GM12878 (cell line): Measurements from ENCODE around the gene PPP1R12B. TPM values are rescaled to one million over a fixed set of nuclear protein-coding genes. Genes with fewer than 3 reads are reported as not detected.

Experiments
- ATAC-seq: fragments of 200-7000 bp; cut with Tn5 transposase; 3 replicates; pipeline ENCODE4 v1.9.1; 2020; ENCODE audit warnings: mild to moderate bottlenecking, moderate library complexity
- BruUV-seq: library from RNA; stranded (reverse); fragments of 400-500 nt; replicated peaks from 2 replicates; lab custom pipeline; 2021; lab: Mats Ljungman, UMichigan
- CTCF ChIA-PET: fragments of 300-600 bp; sonication (Branson Sonifier 250); formaldehyde crosslinking; extraction: SDS; loops from one replicate; lab custom pipeline; 2021; ENCODE audit warnings: inconsistent platforms; lab: Yijun Ruan, JAX
- POLR2A ChIA-PET: fragments of 350-600 bp; formaldehyde crosslinking; extraction: SDS; loops from one replicate; lab custom pipeline; 2021; ENCODE audit warnings: inconsistent platforms; lab: Charles Lee
- RAD21 ChIA-PET: fragments of 300-600 bp; sonication (Branson Sonifier 250); formaldehyde crosslinking; loops from one replicate; lab custom pipeline; 2023; ENCODE audit warnings: antibody characterized with exemption; ENCODE audit not compliant: unreplicated experiment; lab: Charles Lee
- SMC1A ChIA-PET: fragments of 300-600 bp; sonication (Branson Sonifier 250); formaldehyde crosslinking; loops from one replicate; lab custom pipeline; 2023; ENCODE audit not compliant: unreplicated experiment, uncharacterized antibody; lab: Charles Lee
- DNase-seq: peaks from one replicate; pipeline ENCODE4 v3.0.0-alpha.2; 2011; ENCODE audit warnings: low read depth, low spot score
- FAIRE-seq: peaks from 3 replicates; lab custom pipeline; 2011; peaks lifted over from hg19 to GRCh38; lab: Jason Lieb, UNC
- H2AFZ ChIP-seq: 2 replicates; pipeline ENCODE4 v1.6.0; 2011; ENCODE audit warnings: low read depth, low read length, control low read depth; ENCODE audit not compliant: control insufficient read depth
- H3K27ac ChIP-seq: 2 replicates; pipeline ENCODE4 v1.5.1; 2011; ENCODE audit warnings: control low read depth; ENCODE audit not compliant: control insufficient read depth, insufficient read depth
- H3K27me3 ChIP-seq, 2 experiments: replicated peaks in 1 of 2; 2 replicates each; pipeline versions ENCODE4 v1.6.0 to v1.6.1; 2011; ENCODE audit warnings: low read length in 1 of 2; ENCODE audit not compliant: control insufficient read depth in 2 of 2, insufficient read depth in 2 of 2
- H3K36me3 ChIP-seq, 2 experiments: 2 replicates each; pipeline ENCODE4 v1.5.1; 2011; ENCODE audit warnings: low read length in 1 of 2; ENCODE audit not compliant: control insufficient read depth in 2 of 2, insufficient read depth in 2 of 2
- H3K4me1 ChIP-seq: 2 replicates; pipeline ENCODE4 v1.6.1; 2011; ENCODE audit warnings: mild to moderate bottlenecking, low read length, moderate library complexity, mixed read lengths; ENCODE audit not compliant: control insufficient read depth, insufficient read depth
- H3K4me2 ChIP-seq: 2 replicates; pipeline ENCODE4 v1.6.0; 2011; ENCODE audit warnings: control low read depth; ENCODE audit not compliant: control insufficient read depth, insufficient read depth
- H3K4me3 ChIP-seq: fragments of 200-600 bp; sonication (generic); 2 replicates; pipeline ENCODE4 v1.5.1; 2016
- H3K79me2 ChIP-seq: 2 replicates; pipeline ENCODE4 v1.6.0; 2011; ENCODE audit warnings: low read length; ENCODE audit not compliant: control insufficient read depth, insufficient read depth
- H3K9ac ChIP-seq: 2 replicates; pipeline ENCODE4 v1.8.0; 2011; ENCODE audit warnings: low read length, control low read depth, mixed read lengths; ENCODE audit not compliant: control insufficient read depth, insufficient read depth
- H3K9me3 ChIP-seq: replicated peaks from 3 replicates; pipeline ENCODE4 v1.5.1; 2011; ENCODE audit warnings: mild to moderate bottlenecking, low read length; ENCODE audit not compliant: control insufficient read depth, insufficient read depth
- H4K20me1 ChIP-seq: 2 replicates; pipeline ENCODE4 v1.6.0; 2011; ENCODE audit not compliant: control insufficient read depth, insufficient read depth
- BMI1 ChIP-seq: fragments of 450-650 bp; IDR thresholded peaks from 2 replicates; pipeline ENCODE4 v1.6.1; 2016; ENCODE audit warnings: mild to moderate bottlenecking, moderate library complexity, borderline replicate concordance
- CBX5 ChIP-seq: sonication (generic); IDR thresholded peaks from 2 replicates; pipeline ENCODE4 v1.6.1; 2016; ENCODE audit warnings: low read depth, moderate library complexity, mild to moderate bottlenecking, inconsistent platforms
- FOS ChIP-seq: IDR thresholded peaks from 3 replicates; pipeline ENCODE4 v1.6.1; 2011; ENCODE audit warnings: borderline replicate concordance; ENCODE audit not compliant: insufficient read length; ENCODE audit errors: extremely low read depth
- PAX5 ChIP-seq: IDR thresholded peaks from 2 replicates; pipeline ENCODE4 v1.6.1; 2011; ENCODE audit warnings: low read depth, low read length, borderline replicate concordance
- POLR2A ChIP-seq: IDR thresholded peaks from 2 replicates; pipeline ENCODE4 v1.6.1; 2011; ENCODE audit warnings: low read depth, mild to moderate bottlenecking, low read length
- RUNX3 ChIP-seq: IDR thresholded peaks from 2 replicates; pipeline ENCODE4 v1.6.1; 2012; ENCODE audit warnings: low read length, inconsistent platforms
- SMAD1 ChIP-seq: fragments of 450-650 bp; IDR thresholded peaks from 2 replicates; pipeline ENCODE4 v1.6.1; 2018; ENCODE audit warnings: mild to moderate bottlenecking, low read depth; ENCODE audit not compliant: partially characterized antibody
- SUZ12 ChIP-seq: fragments of 200-600 bp; sonication (generic); IDR thresholded peaks from one replicate; pipeline ENCODE4 v1.6.1; 2018; ENCODE audit warnings: antibody characterized with exemption, mild to moderate bottlenecking; ENCODE audit not compliant: unreplicated experiment
- WGBS: methylation state at CpG from one replicate; pipeline ENCODE4 v1.1.6; 2016; ENCODE audit warnings: low lambda C conversion rate; ENCODE audit not compliant: insufficient replicate concordance, insufficient coverage; ENCODE audit errors: missing lambda C conversion rate; 5-methylcytosine and 5-hydroxymethylcytosine counted together
- in situ Hi-C: fragments of 300-500 bp; cut with MboI; formaldehyde crosslinking; loops from 9 replicates; pipeline ENCODE4 v1.14.3; 2018; ENCODE audit warnings: mixed read lengths
- intact Hi-C: fragments of 100-400 bp; cut with micrococcal nuclease; formaldehyde crosslinking; loops from one replicate; pipeline ENCODE4 v1.14.2; 2022; ENCODE audit not compliant: unreplicated experiment
- polyA plus RNA-seq, 11 experiments: library from polyadenylated mRNA; depleted of rRNA in 4 of 11; unstranded in 6 of 11; stranded (reverse) in 5 of 11; fragments of >200 nt; fragmentation: Nextera tagmentation in 4 of 11; fragmentation: Illumina TruSeq in 1 of 11; extraction: Ambion mirVana in 4 of 11; extraction: Trizol in 1 of 11; gene quantifications; 1 replicate in 1 of 11; 2 replicates in 10 of 11; pipeline versions ENCODE4 v1.2.1 to v1.2.3, GENCODE V29; 2011 to 2016; ENCODE audit warnings: inconsistent platforms in 2 of 11, missing spikeins in 2 of 11, low read depth in 1 of 11
- total RNA-seq, 4 experiments: library from RNA; depleted of rRNA in 3 of 4; stranded (reverse); fragments of >200 nt in 3 of 4; fragmentation: Illumina TruSeq in 1 of 4; extraction: Trizol in 1 of 4; gene quantifications; 2 replicates each; pipeline versions ENCODE4 v1.2.1 to v1.2.3, GENCODE V29; 2013 to 2021

PPP1R12B gene
- total and polyA plus RNA-seq, 10 of the 15 experiments (the other 5 are each of a cell fraction or from before 2014, with no cell fraction given): 0.29 to 9.4 (median 4.7) TPM

DNA sequence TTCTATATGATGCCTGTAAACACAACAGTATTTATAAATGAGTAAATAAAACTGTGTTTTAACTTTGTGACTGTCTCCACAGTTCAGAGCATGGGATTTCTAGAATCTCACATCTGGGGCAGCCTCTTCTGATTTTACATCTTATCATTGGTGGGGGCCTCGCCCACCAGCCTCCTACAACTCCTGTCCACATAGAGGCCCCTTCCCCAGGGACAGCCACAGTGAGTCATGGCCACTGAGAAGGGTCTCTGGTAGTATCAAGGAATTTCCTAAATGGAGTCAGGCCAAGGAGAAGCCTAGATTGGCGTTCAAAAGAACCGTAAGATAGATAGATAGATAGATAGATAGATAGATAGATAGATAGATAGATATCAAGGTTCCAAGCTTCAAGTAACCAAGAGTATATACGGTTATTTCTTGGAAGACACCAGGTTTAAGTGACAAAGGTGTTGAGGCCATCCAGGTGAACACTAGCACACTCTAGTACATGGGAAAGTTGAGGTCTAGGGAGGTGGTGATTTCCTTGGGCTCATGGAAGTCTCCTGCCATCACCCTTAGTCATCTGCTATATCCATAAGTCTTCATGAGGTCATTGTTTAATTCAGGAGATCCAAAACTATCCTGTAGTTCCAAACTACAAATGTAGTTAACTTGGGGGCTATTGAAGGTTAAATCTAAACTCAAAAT, 240.1 kb downstream of the PPP1R12B start:
- ChIA-PET RAD21 (no interaction called here), SMC1A (interaction anchor here (0.8 to 2.1 kb wide), 2 partner anchors 12 to 15 kb away, joined by 3 to 7 read pairs; no protein-coding TSS in a partner anchor)
- peaks cover 10% of the 10 kb centered on the region for H3K4me1 ChIP-seq
- TF ChIP-seq BMI1 (no peak), FOS (no peak)
- TF ChIP-seq, all 136 proteins: peak for 0
- Histone ChIP-seq H3K79me2 (no peaks in the 10 kb centered on the region), H3K4me3 (no peak overlapping the region), H3K9ac (no peak overlapping the region), H3K27me3 (no peaks in the 10 kb centered on the region), H3K36me3 (no peaks in the 10 kb centered on the region), H3K4me2 (no peak overlapping the region), H3K9me3 (no peaks in the 10 kb centered on the region), H3K27ac (no peak overlapping the region), H4K20me1 (0 out of 2 replicates have a peak, but pooled peaks cover 4% of the 10 kb centered on the region), H2AFZ (no peak overlapping the region)
- FAIRE-seq (no peak), DNase-seq (no peak), ATAC-seq (no peak)
- in situ Hi-C loops (no loop called here), intact Hi-C loops (no loop called here)
- 59% methylated on average over 4 of the region's 4 CpGs for WGBS
- ChIA-PET CTCF (interaction anchor here (2.0 to 4.3 kb wide), 4 partner anchors 15 to 131 kb away, joined by 6 to 33 read pairs (median 8); no protein-coding TSS in a partner anchor), POLR2A (no interaction called here)
- no TSS peak for BruUV-seq

DNA sequence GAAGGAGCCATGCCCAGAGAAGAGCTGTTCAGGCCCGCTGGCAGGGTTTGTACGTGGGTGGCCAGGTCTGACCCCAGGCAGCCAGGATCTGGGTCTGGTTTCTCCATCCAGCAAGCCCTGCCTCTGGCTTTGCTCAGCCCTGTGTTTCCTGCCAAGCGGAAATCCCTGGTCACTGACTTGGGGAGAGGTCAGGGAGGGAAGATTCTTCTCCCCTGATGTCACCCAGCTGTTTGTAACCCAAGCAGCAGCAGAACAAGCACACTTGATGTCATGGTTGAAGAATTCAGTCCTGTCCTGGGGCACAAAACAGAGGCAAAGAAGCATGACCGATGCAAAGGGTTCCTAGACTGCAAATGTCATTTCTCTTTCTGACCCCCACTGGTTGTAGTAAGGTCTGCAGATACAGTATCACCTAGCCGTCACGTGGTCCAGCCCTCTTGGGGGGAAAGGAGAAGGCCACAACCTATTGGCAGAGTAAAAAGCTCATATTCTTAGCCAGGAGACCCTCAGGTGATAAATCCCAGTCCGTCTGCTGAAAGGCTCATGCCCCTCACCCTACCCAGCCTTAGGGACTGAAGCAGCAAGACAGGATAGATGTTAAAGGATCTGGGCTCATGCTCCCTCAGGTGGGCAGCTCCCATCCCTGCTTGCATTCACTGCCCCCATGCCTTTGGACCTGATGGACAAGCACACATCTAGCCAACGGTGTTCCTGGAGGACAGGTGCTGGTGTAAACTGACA, 240.9 kb downstream of the PPP1R12B start:
- 61% methylated on average over 8 of the region's 8 CpGs for WGBS
- Histone ChIP-seq H4K20me1 (peaks cover 4% of the 10 kb centered on the region; the same call in 1 of the 2 replicates), H3K27me3 (no peaks in the 10 kb centered on the region), H3K36me3 (no peaks in the 10 kb centered on the region), H2AFZ (no peak overlapping the region), H3K9me3 (no peaks in the 10 kb centered on the region), H3K27ac (no peak overlapping the region), H3K4me2 (no peak overlapping the region), H3K9ac (no peak overlapping the region), H3K79me2 (no peaks in the 10 kb centered on the region), H3K4me1 (peaks cover 10% of the 10 kb centered on the region), H3K4me3 (no peak overlapping the region)
- no peak for FAIRE-seq
- BruUV-seq: no TSS peak
- in situ Hi-C loops (no loop called here), intact Hi-C loops (no loop called here)
- ChIA-PET RAD21 (interaction anchor here (0.7 kb wide), 1 partner anchor 11 kb away, joined by 3 read pairs; no protein-coding TSS in a partner anchor), POLR2A (no interaction called here), CTCF (interaction anchor here (2.0 kb wide), 2 partner anchors 15 to 18 kb away, joined by 6 to 9 read pairs; no protein-coding TSS in a partner anchor), SMC1A (interaction anchor here (1.3 kb wide), 1 partner anchor 25 kb away, joined by 3 read pairs; no protein-coding TSS in a partner anchor)
- TF ChIP-seq RUNX3 (no peak), CBX5 (no peak), POLR2A (no peak), SMAD1 (no peak), SUZ12 (no peak), PAX5 (peak; percentile 49; the same call in 1 of the 2 replicates)
- DNase-seq: no peak
- ATAC-seq: peak; percentile 35
